ENCODE results near the gene PTN.

- no peak for TF ChIP-seq CTCF (IDR thresholded peaks at IDR 0.05; ENCODE audit: low read length)
- no peak for TF ChIP-seq EZH2 (optimal IDR thresholded peaks at IDR 0.05; ENCODE audit: low read depth, low read length)
Measured at GRCh38 chr7:137304165-137304564, 39.4 kb downstream of the PTN start.
